GM15510 (cell line): ENCODE data around the gene FCN3.

Source experiments
- POLR2A ChIP-seq: IDR thresholded peaks from 3 replicates; pipeline ENCODE4 v1.6.1; 2011; ENCODE audit warnings: borderline replicate concordance; ENCODE audit not compliant: insufficient read length; ENCODE audit errors: extremely low read depth

FCN3 gene

DNA sequence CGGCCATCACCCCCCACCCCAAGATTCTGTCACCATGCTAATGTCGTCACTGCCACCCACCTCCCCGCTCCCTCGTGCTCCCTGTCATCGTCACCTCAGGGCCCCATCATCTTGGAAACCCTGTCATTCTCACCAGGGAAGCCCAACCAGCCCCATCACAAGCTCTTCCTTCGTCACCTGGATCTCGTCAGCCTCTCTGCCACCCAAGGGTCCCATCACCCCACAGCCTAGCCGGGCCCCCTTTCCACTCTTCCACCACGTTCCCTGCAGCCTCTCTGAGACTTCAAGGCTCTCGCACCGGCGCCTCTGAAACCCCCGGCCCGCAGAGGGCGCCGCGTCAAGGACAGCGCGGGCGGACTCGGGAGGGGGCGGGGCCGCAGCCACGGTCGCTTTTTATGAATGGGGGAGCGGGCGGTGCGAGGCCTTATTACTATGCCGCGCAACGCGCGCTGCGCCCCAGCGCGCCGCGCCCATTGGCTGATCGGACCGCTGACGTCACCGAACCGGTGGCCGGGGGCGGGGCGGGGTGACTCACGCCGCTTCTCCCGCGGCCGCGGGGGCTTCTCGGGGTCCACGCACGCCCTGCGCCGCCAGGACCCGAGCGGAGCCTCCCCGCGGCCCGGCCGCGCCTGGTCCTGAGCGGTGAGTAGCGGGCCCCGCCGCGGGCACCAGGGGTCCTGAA, 17.6 kb upstream of the FCN3 start, which contains the start of gene GPR3:
Gene GPR3 (plus strand): TSS at position 527 of the 682 bp plus-strand sequence. CDS start 1,177 bp downstream, outside the sequence.
- no peak for TF ChIP-seq POLR2A

DNA sequence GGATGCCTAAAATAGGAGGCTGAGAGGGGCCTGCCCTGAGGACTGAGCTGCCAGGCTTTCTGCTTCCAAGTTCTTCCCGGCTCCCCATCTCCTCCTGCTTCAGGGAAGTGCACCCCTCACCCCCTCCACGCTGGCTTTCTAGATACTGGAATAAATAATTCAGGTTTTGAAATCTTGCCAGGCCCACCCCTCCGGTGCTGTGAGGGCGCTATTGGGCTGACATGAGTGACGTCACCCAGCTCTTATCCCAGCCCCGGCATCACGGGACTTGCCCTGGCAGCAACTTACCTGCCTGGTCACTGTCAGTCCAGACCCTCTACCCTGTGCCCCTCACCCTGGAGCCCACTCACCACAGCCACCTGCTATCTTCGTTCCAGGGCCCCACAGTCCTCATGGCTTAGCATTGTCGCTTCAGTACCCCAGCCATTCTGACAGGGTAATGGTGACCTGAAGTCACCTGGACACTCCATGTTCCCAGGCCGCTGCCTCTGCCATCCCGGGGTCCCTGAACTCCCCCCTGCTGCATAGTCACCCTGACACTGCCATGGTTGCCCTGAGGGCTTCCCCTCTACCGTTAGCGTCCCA, 17.0 kb upstream of the FCN3 start:
- no peak for TF ChIP-seq POLR2A

DNA sequence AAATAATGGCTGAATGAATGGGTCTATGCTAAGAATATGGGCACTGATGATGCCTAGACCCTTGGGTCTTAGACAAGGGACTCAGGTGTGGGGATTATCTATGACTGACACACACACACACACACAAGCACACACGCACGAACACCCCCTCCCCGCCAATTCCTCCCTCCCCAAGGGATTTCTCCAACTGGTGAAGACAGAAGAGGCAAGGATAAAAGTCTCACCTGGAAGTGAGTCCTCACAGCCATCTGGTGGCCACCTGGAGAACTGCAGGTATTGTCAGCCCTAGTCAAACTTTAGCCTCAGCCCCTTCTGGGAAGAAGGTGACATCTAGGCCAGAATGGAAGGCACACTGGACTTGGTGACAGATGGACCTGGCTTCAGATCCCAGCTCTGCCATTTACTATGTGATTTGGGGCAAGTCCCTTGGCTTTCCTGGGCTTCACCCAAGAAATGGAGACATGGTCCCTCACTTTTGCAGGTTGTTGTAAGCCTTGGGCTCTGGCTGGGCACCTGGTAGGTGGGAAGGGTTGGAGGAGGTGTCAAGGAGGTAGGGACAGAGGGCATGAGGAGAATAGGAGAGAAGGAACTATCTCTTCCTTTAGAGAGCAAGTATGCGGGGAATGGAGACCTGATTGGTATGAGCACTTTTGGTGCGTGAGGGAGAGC, 13.8 kb upstream of the FCN3 start:
- no peak for TF ChIP-seq POLR2A

DNA sequence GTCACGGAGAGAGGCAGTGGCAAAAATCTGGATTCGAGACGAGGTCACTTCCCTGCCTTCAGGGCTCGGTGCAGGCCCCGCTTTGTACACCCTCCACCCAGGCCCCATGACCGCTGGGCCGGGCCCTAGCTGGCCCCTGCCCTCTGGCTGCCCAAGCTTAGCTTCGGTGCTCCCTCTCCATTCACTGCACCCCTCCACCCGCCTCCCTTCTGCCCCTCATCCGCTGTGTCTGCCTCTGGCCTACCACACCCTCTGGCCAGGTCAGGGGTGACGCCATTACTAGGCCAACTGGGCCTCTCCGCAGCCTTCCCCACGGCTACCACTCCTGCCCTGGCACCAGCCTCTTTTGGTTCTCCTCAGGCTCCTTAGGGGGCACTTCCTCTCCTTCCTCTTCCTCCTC, 9.0 kb upstream of the FCN3 start:
- no peak for TF ChIP-seq POLR2A

DNA sequence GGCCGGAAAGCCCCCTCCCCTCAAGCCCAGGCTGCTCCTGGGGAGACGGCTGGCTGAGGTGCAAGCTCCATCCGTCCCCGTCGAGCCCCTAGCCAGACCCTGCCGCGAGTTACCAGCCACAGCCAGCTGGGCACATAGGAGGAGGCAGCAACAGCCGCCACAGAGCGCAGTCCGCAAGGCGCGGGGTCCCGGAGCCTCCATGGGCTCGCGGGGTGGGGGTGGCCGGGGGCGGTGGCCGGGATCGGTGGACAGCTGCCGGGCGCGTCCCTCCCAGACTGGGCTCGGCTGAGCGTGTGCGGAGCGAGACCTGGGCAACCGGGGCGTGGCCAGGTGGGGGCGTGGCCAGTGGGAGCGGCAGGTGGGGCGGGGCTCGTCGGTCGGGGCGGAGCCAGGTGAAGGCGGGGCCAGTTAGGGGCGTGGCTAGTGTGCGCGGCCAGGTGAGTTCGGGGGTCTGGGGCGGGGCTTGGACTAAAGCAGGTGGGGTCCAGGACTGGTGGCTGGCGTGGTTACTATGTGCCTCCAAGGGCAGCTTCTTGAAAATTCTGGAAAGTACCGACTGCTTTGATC, 8.5 kb upstream of the FCN3 start, which contains the start of gene CD164L2:
Gene CD164L2 (minus strand): TSS at position 295 of the 567 bp plus-strand sequence. CDS start 94 bp downstream, at position 201.
- no peak for TF ChIP-seq POLR2A

DNA sequence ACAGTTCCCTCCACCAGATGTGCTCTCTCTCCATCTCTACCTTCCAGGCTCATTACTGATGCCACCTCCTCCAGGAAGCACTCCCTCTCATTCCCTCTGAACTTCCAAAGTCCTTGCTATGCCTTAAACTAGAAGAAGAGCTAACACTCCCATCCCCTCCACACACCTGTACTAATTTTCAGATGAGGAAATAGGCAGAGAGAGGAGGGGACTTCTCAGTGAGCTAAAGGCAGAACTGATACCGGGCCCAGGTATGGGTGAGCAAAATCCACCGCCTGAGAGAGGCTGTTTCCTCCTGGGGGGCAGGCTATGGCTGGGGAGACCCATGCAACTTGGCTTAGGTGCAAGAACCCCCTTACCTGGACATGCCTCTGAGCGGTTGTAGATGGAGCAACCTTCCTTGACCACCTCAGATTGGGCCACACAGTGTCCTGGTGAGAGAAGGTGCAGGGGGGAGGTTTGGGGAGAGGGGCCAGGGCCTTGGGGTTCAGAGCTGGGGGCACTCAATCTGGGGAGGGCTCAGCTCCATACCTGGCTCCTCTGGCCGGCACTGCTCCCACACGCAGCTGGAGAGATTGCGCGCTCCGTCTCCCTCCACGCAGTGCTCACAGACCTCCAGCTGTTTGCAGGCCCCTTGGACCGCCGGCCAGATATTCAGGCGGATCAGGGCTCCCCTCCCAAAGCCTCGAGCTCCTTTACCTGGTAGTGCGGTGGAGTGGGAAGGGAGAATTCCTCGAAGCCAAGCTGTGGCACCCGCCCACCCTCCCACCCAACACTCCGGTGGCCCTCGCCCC, 7.5 kb upstream of the FCN3 start:
- no peak for TF ChIP-seq POLR2A

DNA sequence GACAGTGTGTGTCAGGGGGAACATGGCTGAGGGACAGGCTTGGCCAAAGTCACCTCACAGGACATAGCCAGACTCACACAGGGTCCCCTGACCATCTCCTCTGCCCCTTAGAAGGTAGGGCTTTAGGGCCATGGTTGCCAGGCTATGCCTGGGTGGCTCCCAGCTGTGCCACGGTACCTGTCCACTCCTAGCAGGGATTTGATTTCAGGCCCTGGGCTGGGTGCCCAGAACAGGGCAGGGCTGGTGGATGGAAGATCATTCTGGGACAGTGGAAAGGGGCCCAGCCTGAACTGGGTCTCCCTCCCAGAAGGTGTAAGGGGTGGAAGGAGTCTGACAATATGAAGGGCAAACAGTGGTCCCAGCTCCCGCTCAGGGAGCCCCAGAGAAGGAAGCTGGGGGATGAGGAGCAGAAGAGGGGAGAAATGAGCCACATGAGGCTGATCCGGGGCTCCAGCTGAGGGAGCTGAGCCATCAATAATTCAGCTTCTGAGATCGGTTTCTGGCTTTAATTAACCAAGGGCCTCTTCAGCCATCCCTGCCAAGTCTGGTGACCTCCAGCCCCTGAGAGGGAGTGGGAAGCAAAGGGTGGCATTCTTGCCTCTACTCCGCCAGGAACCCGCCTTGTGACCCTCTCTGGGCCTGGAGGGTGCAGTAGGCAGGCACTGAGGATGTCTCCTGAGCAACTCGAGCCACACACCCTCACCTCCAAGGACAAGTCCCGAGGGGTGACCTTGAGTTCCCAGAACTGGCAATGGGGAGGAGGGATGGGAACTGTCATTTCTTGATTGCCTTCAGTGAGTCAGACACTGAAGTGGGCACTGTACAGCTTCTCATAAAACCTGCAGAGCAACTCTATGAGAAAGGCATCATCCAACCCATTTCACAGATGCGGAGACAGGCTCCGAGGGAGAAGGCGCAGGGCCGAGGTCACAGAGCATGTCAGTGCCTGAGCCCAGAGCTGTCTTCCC, 6.4 kb upstream of the FCN3 start:
- no peak for TF ChIP-seq POLR2A

DNA sequence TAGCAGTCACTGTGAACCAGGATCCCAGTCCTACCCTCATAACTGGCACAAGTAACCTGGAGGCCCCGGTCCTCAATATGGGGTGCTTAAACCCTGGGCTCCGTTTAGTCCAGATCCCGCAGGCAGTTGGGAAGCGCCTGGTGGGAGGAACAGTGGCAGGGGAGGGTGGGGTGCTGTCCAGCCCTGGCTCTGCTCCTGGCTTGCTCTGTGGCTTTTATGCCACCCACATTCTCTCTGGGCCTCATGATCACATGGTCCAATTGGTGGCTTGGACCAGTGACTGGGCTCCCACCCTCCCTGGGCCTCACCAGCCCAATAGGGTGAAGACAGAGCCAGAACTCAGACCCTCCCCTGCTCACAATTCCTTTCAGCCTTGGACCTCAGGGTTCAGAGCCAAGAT, 5.6 kb upstream of the FCN3 start:
- no peak for TF ChIP-seq POLR2A

DNA sequence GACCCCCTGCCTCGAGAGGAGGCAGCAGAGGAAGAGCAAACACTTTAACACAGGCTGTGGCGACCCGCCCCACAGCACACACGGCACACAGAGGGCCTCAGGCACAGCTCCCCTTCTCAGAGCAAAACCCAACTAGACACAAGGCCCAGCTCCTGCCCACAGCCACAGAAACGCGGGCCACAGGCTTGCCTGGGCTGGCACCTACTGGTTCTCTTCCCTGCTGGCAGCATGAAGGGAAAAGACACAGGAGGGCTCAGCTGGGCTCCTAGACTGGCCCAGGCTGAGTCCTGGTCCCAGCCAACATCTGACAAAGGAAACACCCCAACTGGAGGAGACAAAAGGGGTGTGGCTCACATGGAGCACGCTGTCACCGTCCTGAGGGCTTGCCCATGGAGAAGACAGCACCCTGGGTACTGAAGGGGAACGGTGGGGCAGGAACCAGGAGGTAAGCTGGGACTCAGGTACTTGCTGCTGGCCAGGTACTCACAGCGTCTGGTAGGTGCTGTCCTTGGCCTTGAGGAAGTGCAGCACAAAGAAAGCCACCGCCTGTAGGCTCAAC, 5.0 kb upstream of the FCN3 start:
- TF ChIP-seq POLR2A, result no peak

DNA sequence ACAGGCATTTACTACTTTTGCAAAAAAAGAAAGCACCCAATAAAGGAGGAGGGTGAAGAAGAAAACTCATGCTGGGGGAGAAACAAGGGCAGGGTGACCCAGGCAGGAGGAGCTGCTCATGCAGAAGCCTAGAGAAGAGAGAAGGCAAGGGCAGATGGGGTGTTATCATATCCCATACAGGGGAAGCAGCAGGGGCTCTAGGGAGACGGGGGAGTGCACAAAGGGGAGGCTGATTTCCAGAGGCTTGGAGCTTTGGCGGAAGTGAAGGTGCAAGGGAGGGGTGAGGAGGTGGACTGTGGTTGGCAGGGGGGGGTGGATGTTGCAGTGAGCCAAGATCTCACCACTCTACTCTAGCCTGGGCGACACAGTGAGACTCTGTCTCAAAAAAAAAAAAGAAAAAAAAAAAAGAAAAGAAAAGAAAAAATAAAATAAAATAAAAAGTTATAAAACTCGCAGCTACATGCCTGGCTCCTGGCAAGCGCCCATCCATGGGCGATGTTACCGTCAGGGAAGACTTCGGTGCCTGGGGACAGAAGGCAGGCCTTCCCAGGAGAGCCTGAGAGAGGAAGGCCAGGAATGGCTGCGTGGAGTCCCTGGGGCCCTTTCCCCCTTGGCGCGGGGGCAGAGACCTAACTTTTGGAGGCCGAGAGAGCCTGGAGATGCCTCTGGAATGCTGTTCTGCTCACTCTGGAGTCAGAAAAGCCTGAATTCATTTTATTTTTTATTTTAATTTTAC, 3.3 kb upstream of the FCN3 start:
- TF ChIP-seq POLR2A, result no peak

DNA sequence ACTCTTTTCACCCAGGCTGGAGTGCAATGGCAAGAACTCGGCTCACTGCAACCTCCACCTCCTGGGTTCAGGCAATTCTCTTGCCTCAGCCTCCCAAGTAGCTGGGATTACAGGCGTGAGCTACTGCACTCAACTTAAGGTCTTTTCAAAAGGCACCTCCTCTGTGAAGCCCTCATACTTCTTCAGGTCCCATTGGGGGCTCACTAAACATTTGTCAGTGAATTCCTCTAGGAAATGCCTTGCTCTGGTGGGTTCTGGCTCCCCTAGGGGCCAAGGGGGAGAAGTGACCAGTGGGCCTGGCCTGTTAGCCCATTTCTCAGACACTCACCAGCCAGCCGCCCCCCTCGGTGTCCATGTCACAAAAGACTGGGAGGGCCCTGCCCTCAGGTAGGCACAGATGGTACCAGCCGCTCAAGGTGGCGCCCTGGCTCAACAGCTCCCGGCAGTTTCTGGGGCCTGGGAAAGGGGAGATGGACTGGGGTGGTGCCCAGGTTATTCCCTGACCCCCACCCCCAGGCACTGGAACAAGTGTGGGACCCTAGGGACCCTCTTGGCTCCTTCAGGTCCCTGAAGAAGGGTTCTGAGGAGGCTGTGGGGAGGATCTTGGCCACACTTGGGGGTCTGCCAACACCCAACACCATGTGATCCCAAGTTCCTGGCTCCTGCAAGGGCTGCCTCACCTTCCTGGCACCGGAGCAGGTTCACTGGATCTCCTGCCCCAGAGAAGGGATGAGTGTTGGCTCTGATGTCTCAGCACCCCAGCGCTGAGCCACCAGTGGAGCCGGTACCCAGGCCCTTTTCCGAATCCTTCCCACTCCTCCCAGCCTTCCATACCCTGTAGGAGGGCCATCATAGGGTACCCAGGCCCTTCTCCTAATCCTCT, 1.6 kb downstream of the FCN3 start:
- TF ChIP-seq POLR2A, result no peak
